ENCODE results near the gene CCDC12.

The CCDC12 gene
- 7.2 to 39.9 (median 19.2) reads per million in 18 experiments for total RNA-seq

- DNase-seq = peak; percentile 98
These were observed at the start of gene CCDC12 for GRCh38 chr3:46976326-46977190. TSS of gene CCDC12 (minus strand) at chr3:46976745. CDS start at chr3:46976732, 13 bp downstream.

DNA sequence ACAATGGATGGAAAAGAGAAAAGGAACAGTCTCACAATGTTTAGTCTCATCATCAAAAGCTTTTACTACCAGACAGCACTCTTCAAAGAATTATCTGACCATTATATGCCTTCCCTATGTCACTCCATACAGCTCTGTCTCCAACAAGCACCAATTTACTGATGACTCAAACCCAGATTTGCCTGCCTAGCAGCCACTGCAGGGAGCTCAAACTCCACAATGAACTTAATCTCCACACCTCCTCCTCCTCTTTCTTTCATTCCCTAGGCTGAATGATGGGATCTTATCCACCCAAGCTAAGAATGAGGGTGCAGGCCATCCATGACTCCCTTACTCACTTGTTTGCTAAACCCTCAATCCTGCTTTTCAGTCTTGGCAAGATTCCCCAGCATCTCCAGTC lies 48.4 kb upstream of the CCDC12 start:
- DNase-seq = no peak

DNA sequence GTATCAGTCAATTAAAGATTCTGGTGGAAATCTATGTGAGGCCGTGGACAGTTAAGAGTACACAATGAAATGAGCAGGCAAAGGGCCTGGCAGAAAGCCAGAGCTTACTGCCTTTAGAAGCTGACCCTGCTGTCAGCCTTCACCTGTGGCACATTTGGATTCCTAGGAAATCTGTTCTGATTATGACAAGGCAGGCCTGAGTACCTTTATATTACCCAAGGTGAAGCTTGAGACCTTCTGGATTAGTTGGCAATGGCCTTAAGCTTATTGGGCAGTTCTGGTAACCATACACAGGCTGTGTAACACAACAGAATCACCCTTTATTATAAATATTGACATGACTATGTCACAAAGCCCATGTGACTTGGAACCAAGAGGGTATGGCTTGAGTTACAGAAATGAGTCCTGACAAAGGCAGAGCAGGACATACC lies 46.1 kb upstream of the CCDC12 start:
- DNase-seq = no peak

GRCh38 chr3:47020311-47020710 lies 43.8 kb upstream of the CCDC12 start:
- DNase-seq = no peak

DNA sequence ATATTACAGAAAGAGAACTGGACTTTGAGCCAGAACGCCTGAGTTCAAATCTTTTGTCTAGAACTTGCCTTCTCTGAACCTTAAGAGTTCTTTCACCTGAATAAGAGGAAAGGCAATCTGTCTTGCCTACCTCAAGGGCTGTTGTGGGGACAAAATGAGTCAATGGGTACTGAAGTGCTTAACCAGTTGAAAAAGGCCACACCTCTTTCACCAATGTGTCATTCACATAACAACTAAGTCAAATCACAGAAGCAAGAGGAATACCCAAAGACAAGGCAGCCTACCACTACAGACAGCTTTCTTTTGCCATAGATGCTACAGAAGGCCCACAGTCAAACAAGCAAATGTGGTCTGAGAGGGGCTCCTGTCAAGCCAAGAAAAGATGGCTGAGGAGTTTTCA lies 42.7 kb upstream of the CCDC12 start:
- DNase-seq = no peak

DNA sequence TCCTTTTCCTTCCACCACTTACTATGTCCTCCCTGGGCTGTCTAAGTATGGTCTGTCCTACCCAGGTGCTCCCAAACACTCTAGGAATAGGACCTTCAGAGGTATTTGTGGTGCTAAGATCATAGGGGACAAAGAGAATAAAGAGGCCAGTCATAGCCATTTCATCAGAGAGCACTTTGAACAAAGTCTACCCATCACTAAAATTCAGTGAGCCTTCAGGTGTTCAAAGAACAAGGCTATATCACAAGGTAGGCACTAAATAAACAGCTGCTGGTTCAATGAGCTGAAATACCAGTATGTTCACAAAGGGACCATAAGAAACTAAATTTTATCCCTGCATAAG lies 41.7 kb upstream of the CCDC12 start:
- no peak for DNase-seq

DNA sequence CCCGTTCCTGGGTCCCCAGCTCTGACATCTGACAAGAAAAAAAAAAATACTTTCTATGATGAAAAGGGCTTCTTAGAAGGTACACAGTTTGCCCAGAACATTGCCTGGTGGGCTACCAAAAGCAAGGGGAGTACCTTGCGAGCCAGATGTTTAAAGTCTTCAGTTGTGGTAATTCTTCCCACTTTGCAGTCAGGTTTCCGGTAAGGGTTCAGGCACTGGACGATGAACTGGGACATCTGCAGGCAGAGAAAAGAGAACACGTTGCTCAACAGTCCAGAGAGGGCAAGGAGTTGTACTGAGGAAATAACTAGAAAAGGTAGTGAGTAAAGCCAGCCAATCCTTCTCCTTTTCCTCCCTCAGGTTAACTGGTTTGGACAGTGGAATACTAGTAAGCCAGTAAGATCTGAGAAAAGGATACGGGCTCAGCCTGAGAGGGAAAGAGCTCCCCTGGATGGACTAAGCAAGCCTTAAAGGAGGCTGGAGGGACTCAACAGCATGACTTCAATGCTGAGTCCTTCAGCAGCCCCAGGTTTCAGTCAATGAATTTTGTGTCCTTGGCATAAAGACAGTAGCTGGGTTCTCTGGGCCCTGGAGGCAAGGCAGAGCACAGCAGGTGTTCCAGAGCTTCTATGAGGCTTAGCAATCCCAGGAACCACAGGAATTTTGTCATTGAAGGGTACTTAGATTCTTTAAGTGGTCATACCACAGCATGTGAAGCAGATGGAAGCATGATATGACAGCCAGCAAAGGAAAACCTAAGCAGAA lies 41.1 kb upstream of the CCDC12 start:
- peak; percentile 8 to 14 for DNase-seq

GRCh38 chr3:47016934-47017435 lies 40.4 kb upstream of the CCDC12 start:
- DNase-seq = peak; percentile 18 to 43

- no peak for DNase-seq
These were observed 39.8 kb upstream of the CCDC12 start for GRCh38 chr3:47016086-47016933.

DNA sequence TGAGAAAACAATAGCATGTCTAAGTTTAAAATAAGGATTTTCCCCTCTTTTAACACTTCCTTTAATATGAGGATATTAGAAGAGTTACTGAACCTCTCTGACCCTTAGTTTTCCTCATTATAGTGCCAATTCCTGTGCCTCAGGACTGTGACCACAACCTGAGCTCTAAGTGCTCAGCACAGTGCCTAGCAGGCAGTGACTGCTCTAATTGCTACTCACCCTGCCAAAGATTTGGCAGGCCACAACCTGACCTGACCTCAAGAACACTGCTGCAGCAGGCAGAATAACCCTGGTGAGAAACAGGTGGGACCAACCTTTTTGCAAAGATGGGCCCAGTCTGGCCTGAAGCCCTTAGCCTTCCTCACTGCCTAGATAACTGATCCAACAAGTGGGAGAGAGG lies 38.6 kb upstream of the CCDC12 start:
- DNase-seq = no peak

- no peak for DNase-seq
These were observed 37.5 kb upstream of the CCDC12 start for GRCh38 chr3:47014036-47014435.

DNA sequence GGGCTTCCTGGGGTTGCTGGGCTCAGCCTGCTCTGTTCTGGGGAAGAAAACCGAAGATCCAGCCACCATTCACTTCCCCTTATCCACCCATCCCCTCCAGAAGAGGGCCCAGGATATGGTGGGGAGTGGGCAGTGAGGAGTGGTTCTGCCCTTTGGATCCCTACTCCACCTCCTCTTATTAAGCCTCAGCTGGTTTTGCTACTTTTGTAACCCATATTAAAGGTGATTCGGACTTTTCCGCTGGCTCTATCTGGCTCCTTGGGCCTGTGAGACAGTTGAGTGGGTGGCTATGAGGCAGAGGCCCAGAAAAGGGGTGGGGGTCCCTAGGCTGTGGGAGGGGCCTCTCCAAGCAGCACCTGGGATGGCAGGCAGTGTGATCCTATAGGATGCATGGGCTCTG lies 36.7 kb upstream of the CCDC12 start:
- DNase-seq = no peak

DNA sequence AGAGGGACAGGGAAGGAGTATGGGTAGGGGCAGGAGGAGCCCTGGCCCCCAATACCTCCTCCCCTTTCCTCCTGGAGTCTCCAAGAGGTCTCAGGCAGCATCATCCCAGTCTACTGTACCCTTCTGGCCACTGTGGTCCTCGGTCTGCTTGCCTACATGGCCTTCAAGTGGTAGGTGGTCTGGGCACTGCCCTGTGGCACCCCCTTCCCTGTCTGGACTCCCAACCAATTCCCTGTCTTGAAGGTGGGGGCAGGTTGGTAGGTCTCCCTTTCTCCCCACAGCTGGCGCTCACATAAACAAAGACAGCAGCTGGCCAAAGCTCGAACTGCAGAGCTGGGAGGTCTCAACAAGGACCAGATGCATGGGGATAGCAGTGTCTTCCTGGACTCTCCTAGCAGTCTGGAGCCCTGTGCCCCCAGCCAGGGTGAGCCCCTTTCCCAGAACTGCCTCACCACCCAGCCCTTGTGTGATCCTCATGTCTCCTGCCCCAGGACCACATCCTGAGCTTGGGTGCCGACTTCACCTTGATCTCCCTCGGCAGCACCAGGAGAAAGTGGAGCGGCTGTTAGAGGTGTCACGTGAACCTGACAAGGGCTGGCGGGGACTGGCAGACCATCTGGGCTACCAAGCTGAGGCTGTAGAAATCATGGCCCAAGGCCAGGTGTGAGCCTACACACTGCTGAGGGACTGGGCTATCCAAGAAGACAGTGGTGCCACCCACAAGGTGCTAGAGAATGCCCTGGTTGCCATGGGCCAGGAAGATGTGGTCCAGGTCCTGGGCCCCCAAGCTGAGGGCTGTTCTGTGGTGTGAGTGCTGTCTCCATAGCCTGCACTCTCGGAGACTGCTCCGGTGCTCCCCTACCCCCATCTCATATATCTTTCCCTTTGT lies 36.0 kb upstream of the CCDC12 start:
- no peak for DNase-seq

- DNase-seq = no peak
These were observed 34.8 kb upstream of the CCDC12 start for GRCh38 chr3:47011371-47011770.

- DNase-seq = no peak
These were observed 34.4 kb upstream of the CCDC12 start for GRCh38 chr3:47010910-47011309.

GRCh38 chr3:47010111-47010712 lies 33.7 kb upstream of the CCDC12 start:
- no peak for DNase-seq

DNA sequence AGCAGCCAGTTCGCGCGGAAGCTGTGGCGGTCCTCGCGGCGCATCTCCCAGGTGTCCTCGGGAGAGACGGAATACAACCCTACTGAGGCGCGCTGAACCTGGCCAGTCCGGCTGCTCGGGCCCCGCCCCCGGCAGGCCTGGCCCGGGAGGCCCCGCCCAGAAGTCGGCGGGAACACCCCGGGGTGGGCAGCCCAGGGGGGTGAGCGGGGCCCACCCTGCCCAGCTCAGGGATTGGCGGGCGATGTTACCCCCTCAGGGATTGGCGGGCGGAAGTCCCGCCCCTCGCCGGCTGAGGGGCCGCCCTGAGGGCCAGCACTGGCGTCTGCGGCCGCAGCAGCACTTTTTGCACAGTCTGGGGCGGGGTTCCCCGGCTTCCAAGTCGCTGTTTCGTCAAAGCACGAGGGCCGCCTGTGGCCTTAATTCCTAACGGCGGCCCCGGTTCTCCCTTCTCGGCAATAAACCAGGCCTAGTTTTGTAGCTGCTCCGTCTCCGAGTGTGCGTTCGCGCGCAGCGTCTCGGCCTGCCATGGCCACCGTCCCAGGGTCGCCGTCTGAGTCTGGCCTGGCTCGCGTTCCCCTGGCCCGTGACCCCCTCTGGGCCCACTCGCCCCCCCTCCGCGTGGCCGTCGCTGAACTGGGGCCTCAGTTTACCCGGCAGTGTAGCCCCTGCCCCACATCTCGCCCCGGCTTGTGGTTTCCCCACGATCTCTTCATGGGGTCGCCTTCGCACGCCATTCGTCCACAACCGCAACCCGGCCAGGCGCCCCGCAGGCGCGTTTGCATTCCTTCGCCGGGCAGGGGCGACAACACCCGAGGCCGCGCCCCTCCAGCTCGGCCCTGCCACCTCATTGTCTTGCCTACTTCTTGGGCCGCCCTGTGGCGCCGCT lies 32.9 kb upstream of the CCDC12 start:
- DNase-seq = peak; percentile 73 to 76

- DNase-seq = no peak
These were observed 32.3 kb upstream of the CCDC12 start for GRCh38 chr3:47008851-47009224.

GRCh38 chr3:47008234-47008796 lies 31.8 kb upstream of the CCDC12 start:
- DNase-seq = no peak

All from inflammatory macrophage (primary cell).